Measurements from ENCODE around the gene FAM181B.

- no peak for TF ChIP-seq CTCF (IDR thresholded peaks at IDR 0.05)
- TF ChIP-seq POLR2AphosphoS5 (IDR thresholded peaks at IDR 0.05; ENCODE audit: low read depth, low read length) = no peak
- TF ChIP-seq EZH2phosphoT487 (IDR thresholded peaks at IDR 0.05; ENCODE audit: borderline replicate concordance, low read depth) = no peak
- TF ChIP-seq CHD2 (IDR thresholded peaks at IDR 0.05; ENCODE audit: low read length, partially characterized antibody) = no peak
These were observed 23.3 kb upstream of the FAM181B start for GRCh38 chr11:82756765-82757639.
